ENCODE data around the gene LRP8.

DNA sequence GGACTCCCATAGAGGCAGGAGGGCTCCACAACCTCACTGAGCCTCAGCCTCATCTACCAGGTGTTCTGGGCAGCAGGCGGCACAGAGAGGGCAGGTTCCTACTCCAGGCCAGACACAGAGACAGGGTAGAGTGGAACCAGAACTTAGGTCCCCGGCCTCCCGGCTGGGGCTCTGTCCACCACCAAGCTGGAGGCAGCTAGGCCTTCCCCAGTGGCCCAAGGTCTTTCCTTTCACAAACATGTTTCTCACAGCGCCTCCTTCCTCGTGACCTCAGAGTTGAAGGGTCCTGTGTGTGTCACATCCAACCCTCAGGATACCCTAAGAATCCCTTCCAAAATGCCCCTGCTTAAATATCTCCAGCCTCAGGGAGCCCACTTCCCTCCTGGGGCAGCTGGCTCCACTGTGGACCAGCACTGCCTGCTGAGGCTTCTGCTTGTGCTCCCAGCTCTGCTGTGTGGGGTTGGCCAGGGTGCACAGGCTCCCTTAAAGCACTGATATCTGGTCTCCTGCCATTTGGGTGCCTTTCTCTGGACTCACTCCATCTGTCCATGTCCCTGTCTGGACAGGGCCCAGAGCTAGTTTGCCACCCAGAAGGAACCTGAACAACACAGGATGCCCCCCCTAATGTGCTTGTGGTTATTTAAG, 56.3 kb downstream of the LRP8 start:
- TF ChIP-seq, protein P1, sequence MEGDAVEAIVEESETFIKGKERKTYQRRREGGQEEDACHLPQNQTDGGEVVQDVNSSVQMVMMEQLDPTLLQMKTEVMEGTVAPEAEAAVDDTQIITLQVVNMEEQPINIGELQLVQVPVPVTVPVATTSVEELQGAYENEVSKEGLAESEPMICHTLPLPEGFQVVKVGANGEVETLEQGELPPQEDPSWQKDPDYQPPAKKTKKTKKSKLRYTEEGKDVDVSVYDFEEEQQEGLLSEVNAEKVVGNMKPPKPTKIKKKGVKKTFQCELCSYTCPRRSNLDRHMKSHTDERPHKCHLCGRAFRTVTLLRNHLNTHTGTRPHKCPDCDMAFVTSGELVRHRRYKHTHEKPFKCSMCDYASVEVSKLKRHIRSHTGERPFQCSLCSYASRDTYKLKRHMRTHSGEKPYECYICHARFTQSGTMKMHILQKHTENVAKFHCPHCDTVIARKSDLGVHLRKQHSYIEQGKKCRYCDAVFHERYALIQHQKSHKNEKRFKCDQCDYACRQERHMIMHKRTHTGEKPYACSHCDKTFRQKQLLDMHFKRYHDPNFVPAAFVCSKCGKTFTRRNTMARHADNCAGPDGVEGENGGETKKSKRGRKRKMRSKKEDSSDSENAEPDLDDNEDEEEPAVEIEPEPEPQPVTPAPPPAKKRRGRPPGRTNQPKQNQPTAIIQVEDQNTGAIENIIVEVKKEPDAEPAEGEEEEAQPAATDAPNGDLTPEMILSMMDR (IDR thresholded peaks at IDR 0.05) = no peak
- no peak for TF ChIP-seq POLR2A (IDR thresholded peaks at IDR 0.05)

Data from heart left ventricle (tissue), 13 donors.